SH-SY5Y (cell line): ENCODE measurements around the gene F2RL1.

ENCODE experiments used
- GATA2 ChIP-seq: IDR thresholded peaks from 2 replicates; pipeline ENCODE4 v1.6.1; 2011; ENCODE audit warnings: mild to moderate bottlenecking, low read depth, low read length
- GATA3 ChIP-seq: IDR thresholded peaks from 2 replicates; pipeline ENCODE4 v1.6.1; 2011; ENCODE audit warnings: low read depth, mild to moderate bottlenecking, low read length, moderate library complexity

The F2RL1 gene

GRCh38 chr5:76800579-76800978, 18.3 kb upstream of the F2RL1 start:
- TF ChIP-seq GATA3 (no peak), GATA2 (no peak)

- TF ChIP-seq GATA3 (no peak), GATA2 (no peak)
These were observed 17.5 kb upstream of the F2RL1 start for GRCh38 chr5:76801159-76801802.

GRCh38 chr5:76801803-76802195, 17.0 kb upstream of the F2RL1 start:
- TF ChIP-seq GATA3, result no peak
- no peak for TF ChIP-seq GATA2

- TF ChIP-seq GATA2 (no peak), GATA3 (no peak)
These were observed 14.6 kb upstream of the F2RL1 start for GRCh38 chr5:76804266-76804665.

- TF ChIP-seq GATA3 (no peak), GATA2 (no peak)
These were observed 12.9 kb upstream of the F2RL1 start for GRCh38 chr5:76805821-76806505.

- TF ChIP-seq GATA2, result no peak
- no peak for TF ChIP-seq GATA3
These were observed 11.5 kb upstream of the F2RL1 start for GRCh38 chr5:76807296-76807695.

- TF ChIP-seq GATA2 (no peak), GATA3 (no peak)
These were observed 10.6 kb upstream of the F2RL1 start for GRCh38 chr5:76808141-76808691.

- TF ChIP-seq GATA3 (no peak), GATA2 (no peak)
These were observed 9.7 kb upstream of the F2RL1 start for GRCh38 chr5:76809141-76809540.

GRCh38 chr5:76810236-76810635, 8.6 kb upstream of the F2RL1 start:
- TF ChIP-seq GATA2 (no peak), GATA3 (no peak)

- no peak for TF ChIP-seq GATA2
- no peak for TF ChIP-seq GATA3
These were observed 7.6 kb upstream of the F2RL1 start for GRCh38 chr5:76811214-76811613.

GRCh38 chr5:76813982-76814562, 4.8 kb upstream of the F2RL1 start:
- TF ChIP-seq GATA3 (no peak), GATA2 (peak; percentile 44; the same call in 1 of the 2 replicates)

- no peak for TF ChIP-seq GATA3
These were observed 2.6 kb upstream of the F2RL1 start for GRCh38 chr5:76816110-76816831.

- TF ChIP-seq GATA3 (no peak), GATA2 (no peak)
These were observed 1.2 kb downstream of the F2RL1 start for GRCh38 chr5:76819851-76820525.

- TF ChIP-seq GATA2 (no peak), GATA3 (no peak)
These were observed 1.7 kb downstream of the F2RL1 start for GRCh38 chr5:76820526-76820890.
